K562 (cell line): ENCODE results near the gene CADM2.

Experiments used
- BHLHE40 ChIP-seq: IDR thresholded peaks from 2 replicates; pipeline ENCODE4 v1.6.1; 2011; ENCODE audit warnings: low read length, improper control_type of control experiment
- CEBPB ChIP-seq: fragments of 450-650 bp; IDR thresholded peaks from 2 replicates; pipeline ENCODE4 v1.6.1; 2016; ENCODE audit warnings: missing genetic modification characterization, missing compliant biosample characterization
- EZH2 ChIP-seq: IDR thresholded peaks from 2 replicates; pipeline ENCODE4 v1.6.1; 2012; ENCODE audit warnings: low read depth, mild to moderate bottlenecking, inconsistent platforms, low read length, borderline replicate concordance
- JUNB ChIP-seq: fragments of 450-650 bp; formaldehyde crosslinking; conservative IDR thresholded peaks from 2 replicates; pipeline ENCODE4 v1.4.0; 2020; ENCODE audit warnings: mild to moderate bottlenecking
- KAT2B ChIP-seq: IDR thresholded peaks from one replicate; pipeline ENCODE4 v1.6.1; 2012; ENCODE audit warnings: low read depth, mild to moderate bottlenecking, control low read depth, inconsistent platforms, low read length, moderate library complexity
- MAFF ChIP-seq: IDR thresholded peaks from 2 replicates; pipeline ENCODE4 v1.6.1; 2012; ENCODE audit warnings: low read length, improper control_type of control experiment
- SRF ChIP-seq, 2 experiments: fragments of 250-450, 450-650 bp in 1 of 2; sonication (Bioruptor Pico) in 1 of 2; sonication (generic) in 1 of 2; formaldehyde crosslinking; IDR thresholded peaks; 2 replicates each; pipeline versions ENCODE4 v1.5.0 to v1.5.1; 2020 to 2022; ENCODE audit warnings: mild to moderate bottlenecking in 1 of 2, missing genetic modification reagents in 1 of 2
- SRSF1 ChIP-seq: fragments of 200-400 bp; formaldehyde crosslinking; IDR thresholded peaks from 2 replicates; pipeline ENCODE4 v1.6.1; 2017; ENCODE audit warnings: mild to moderate bottlenecking, low read depth, low read length, moderate library complexity
- TAF1 ChIP-seq: IDR thresholded peaks from 2 replicates; pipeline ENCODE4 v1.6.1; 2011; ENCODE audit warnings: mild to moderate bottlenecking, low read length, moderate library complexity; ENCODE audit not compliant: insufficient read depth, control insufficient read depth, severe bottlenecking; ENCODE audit errors: extremely low read depth
- U2AF1 ChIP-seq: fragments of 200-400 bp; formaldehyde crosslinking; optimal IDR thresholded peaks from 2 replicates; pipeline ENCODE3; 2017; ENCODE audit warnings: mild to moderate bottlenecking, low read depth, low read length, moderate library complexity
- XRCC5 ChIP-seq: fragments of 200-400 bp; formaldehyde crosslinking; IDR thresholded peaks from 2 replicates; pipeline ENCODE4 v1.6.1; 2017; ENCODE audit warnings: low read depth, mild to moderate bottlenecking, low read length
- ZNF121 ChIP-seq: sonication (generic); formaldehyde crosslinking; conservative IDR thresholded peaks from 2 replicates; pipeline ENCODE4 v1.8.0; 2022; ENCODE audit warnings: missing genetic modification reagents
- TF ChIP-seq, protein P1 (sequence below), 2 experiments: IDR thresholded peaks; 2 replicates each; pipeline ENCODE4 v1.6.1; 2012; ENCODE audit warnings: improper control_type of control experiment in 2 of 2, low read depth in 2 of 2, low read length in 2 of 2, borderline replicate concordance in 1 of 2

DNA sequence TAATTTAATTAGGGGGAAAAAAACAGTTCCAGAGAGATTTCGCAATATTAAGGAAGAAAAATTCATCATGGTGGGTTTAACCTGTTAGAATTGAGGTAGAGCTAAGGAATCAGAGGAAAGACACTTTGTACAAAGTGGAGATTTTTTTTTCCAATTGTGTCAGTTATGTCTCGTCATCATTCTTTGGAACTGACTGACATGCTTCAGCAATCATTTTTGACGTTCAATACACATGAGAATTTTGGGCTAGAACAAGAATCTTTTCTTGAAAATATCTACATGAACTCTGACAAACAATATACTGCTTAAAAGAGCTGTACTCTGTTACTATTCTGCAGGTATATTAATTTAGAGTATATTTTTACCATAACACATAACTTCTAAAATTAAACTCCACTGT is 878.6 kb downstream of the CADM2 start:
- TF ChIP-seq TAF1 (no peak), KAT2B (no peak), SRSF1 (no peak), MAFF (no peak), EZH2 (no peak), SRF (CRISPR knock-in tag; IDR thresholded peaks at IDR 0.05) (no peak), CEBPB (no peak), JUNB (CRISPR knock-in tag) (no peak), U2AF1 (no peak), BHLHE40 (no peak), XRCC5 (no peak), ZNF121 (no peak)
- TF ChIP-seq, protein P1, sequence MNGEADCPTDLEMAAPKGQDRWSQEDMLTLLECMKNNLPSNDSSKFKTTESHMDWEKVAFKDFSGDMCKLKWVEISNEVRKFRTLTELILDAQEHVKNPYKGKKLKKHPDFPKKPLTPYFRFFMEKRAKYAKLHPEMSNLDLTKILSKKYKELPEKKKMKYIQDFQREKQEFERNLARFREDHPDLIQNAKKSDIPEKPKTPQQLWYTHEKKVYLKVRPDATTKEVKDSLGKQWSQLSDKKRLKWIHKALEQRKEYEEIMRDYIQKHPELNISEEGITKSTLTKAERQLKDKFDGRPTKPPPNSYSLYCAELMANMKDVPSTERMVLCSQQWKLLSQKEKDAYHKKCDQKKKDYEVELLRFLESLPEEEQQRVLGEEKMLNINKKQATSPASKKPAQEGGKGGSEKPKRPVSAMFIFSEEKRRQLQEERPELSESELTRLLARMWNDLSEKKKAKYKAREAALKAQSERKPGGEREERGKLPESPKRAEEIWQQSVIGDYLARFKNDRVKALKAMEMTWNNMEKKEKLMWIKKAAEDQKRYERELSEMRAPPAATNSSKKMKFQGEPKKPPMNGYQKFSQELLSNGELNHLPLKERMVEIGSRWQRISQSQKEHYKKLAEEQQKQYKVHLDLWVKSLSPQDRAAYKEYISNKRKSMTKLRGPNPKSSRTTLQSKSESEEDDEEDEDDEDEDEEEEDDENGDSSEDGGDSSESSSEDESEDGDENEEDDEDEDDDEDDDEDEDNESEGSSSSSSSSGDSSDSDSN (IDR thresholded peaks at IDR 0.05; ENCODE audit: borderline replicate concordance in 1 of 2, low read depth in 2 of 2, low read length in 2 of 2): no peak
